SK-N-SH (cell line): ENCODE results near the gene TDRKH. TPM values are rescaled to one million over a fixed set of nuclear protein-coding genes. Genes with fewer than 3 reads are reported as not detected.

Experiments used
- CTCF ChIA-PET: fragments of 300-600, 350-600 bp; formaldehyde crosslinking; extraction: SDS; loops from one replicate; lab custom pipeline; 2021; lab: Yijun Ruan, JAX
- POLR2A ChIA-PET: fragments of 350-600 bp; sonication (Branson Sonifier 250); formaldehyde crosslinking; extraction: SDS; loops from one replicate; lab custom pipeline; 2020; ENCODE audit warnings: antibody characterized with exemption, inconsistent platforms; lab: Yijun Ruan, JAX
- DNase-seq: peaks from one replicate; pipeline ENCODE4 v3.0.0; 2012
- H2AFZ ChIP-seq: fragments of 200-600 bp; sonication (generic); 2 replicates; pipeline ENCODE4 v1.8.1; 2016; ENCODE audit warnings: antibody characterized with exemption, mild to moderate bottlenecking, low read depth
- H3F3A ChIP-seq: fragments of 200-600 bp; sonication (generic); replicated peaks from 2 replicates; pipeline ENCODE3; 2016; ENCODE audit warnings: antibody characterized with exemption, mild to moderate bottlenecking; ENCODE audit not compliant: insufficient read depth
- H3K27ac ChIP-seq, 2 experiments: fragments of 200-500 bp in 1 of 2; fragments of 200-600 bp in 1 of 2; sonication (Bioruptor generic) in 1 of 2; sonication (generic), shearing (Covaris generic) in 1 of 2; 2 replicates each; pipeline versions ENCODE4 v1.5.1 to v1.6.1; 2014 to 2016; ENCODE audit warnings: low read depth in 2 of 2, inconsistent platforms in 1 of 2, low read length in 1 of 2, mild to moderate bottlenecking in 1 of 2, mixed read lengths in 1 of 2
- H3K27me3 ChIP-seq: fragments of 200-600 bp; sonication (generic), shearing (Covaris generic); 2 replicates; pipeline ENCODE4 v1.6.1; 2016; ENCODE audit warnings: mixed run types; ENCODE audit not compliant: insufficient read depth
- H3K36me3 ChIP-seq, 2 experiments: fragments of 200-500 bp in 1 of 2; fragments of 200-600 bp in 1 of 2; sonication (Bioruptor generic) in 1 of 2; sonication (generic) in 1 of 2; replicated peaks in 1 of 2; 2 replicates each; pipeline versions ENCODE3 to v1.5.1; 2014 to 2016; ENCODE audit warnings: low read length in 1 of 2, mild to moderate bottlenecking in 1 of 2; ENCODE audit not compliant: insufficient read depth in 2 of 2, control insufficient read depth in 1 of 2
- H3K4me1 ChIP-seq, 2 experiments: fragments of 200-500 bp in 1 of 2; fragments of 200-600 bp in 1 of 2; sonication (Bioruptor generic) in 1 of 2; sonication (generic), shearing (Covaris generic) in 1 of 2; 2 replicates each; pipeline versions ENCODE4 v1.5.1 to v1.6.1; 2014 to 2016; ENCODE audit warnings: low read depth in 1 of 2, low read length in 1 of 2, mixed run types in 1 of 2; ENCODE audit not compliant: insufficient read depth in 2 of 2, control insufficient read depth in 1 of 2
- H3K4me2 ChIP-seq: fragments of 200-600 bp; sonication (generic), shearing (Covaris generic); 2 replicates; pipeline ENCODE4 v1.6.1; 2017; ENCODE audit warnings: mixed run types
- H3K4me3 ChIP-seq, 2 experiments: fragments of 200-500 bp in 1 of 2; fragments of 200-600 bp in 1 of 2; sonication (Bioruptor generic) in 1 of 2; sonication (generic), shearing (Covaris generic) in 1 of 2; 2 replicates each; pipeline versions ENCODE4 v1.5.1 to v1.8.1; 2014 to 2016; ENCODE audit warnings: low read depth in 2 of 2, inconsistent platforms in 1 of 2, low read length in 1 of 2, mild to moderate bottlenecking in 1 of 2, mixed read lengths in 1 of 2, moderate library complexity in 1 of 2
- H3K79me2 ChIP-seq: fragments of 200-600 bp; sonication (generic); 2 replicates; pipeline ENCODE4 v1.8.1; 2017; ENCODE audit warnings: mild to moderate bottlenecking; ENCODE audit not compliant: insufficient read depth
- H3K9ac ChIP-seq: fragments of 200-600 bp; sonication (generic); 2 replicates; pipeline ENCODE4 v1.6.1; 2017; ENCODE audit warnings: mixed run types
- H3K9me2 ChIP-seq: fragments of 200-600 bp; sonication (generic); 2 replicates; pipeline ENCODE4 v1.6.1; 2017; ENCODE audit warnings: mixed run types
- H3K9me3 ChIP-seq: fragments of 200-600 bp; sonication (generic); 2 replicates; pipeline ENCODE4 v1.6.1; 2017; ENCODE audit warnings: mixed run types, mild to moderate bottlenecking, moderate library complexity
- H4K20me1 ChIP-seq: fragments of 200-600 bp; sonication (generic); 2 replicates; pipeline ENCODE4 v1.6.1; 2017; ENCODE audit warnings: mild to moderate bottlenecking, mixed run types; ENCODE audit not compliant: insufficient read depth
- CHD2 ChIP-seq: fragments of 150-350 bp; IDR thresholded peaks from 2 replicates; pipeline ENCODE4 v1.6.1; 2018; ENCODE audit warnings: low read length; ENCODE audit not compliant: partially characterized antibody
- FOXJ3 ChIP-seq: sonication (generic); formaldehyde crosslinking; IDR thresholded peaks from 2 replicates; pipeline ENCODE4 v1.5.1; 2020; ENCODE audit warnings: mild to moderate bottlenecking, missing genetic modification reagents
- FOXM1 ChIP-seq: IDR thresholded peaks from 2 replicates; pipeline ENCODE4 v1.4.0; 2012; ENCODE audit warnings: low read depth, mild to moderate bottlenecking
- GABPA ChIP-seq: IDR thresholded peaks from 2 replicates; pipeline ENCODE4 v1.4.0; 2012; ENCODE audit warnings: low read depth, mild to moderate bottlenecking
- GATA2 ChIP-seq: sonication (generic); formaldehyde crosslinking; IDR thresholded peaks from 2 replicates; pipeline ENCODE4 v1.5.0; 2020; ENCODE audit warnings: mild to moderate bottlenecking, missing genetic modification reagents
- NRF1 ChIP-seq: IDR thresholded peaks from 2 replicates; pipeline ENCODE4 v1.6.1; 2012; ENCODE audit warnings: low read depth, mild to moderate bottlenecking, low read length
- RXRA ChIP-seq: IDR thresholded peaks from 2 replicates; pipeline ENCODE4 v1.4.0; 2012; ENCODE audit warnings: low read depth, mild to moderate bottlenecking, borderline replicate concordance
- SMC3 ChIP-seq: IDR thresholded peaks from 2 replicates; pipeline ENCODE4 v1.6.1; 2012; ENCODE audit warnings: low read depth, low read length, improper control_type of control experiment
- TAF1 ChIP-seq: IDR thresholded peaks from 2 replicates; pipeline ENCODE4 v1.6.1; 2012; ENCODE audit warnings: low read depth, mild to moderate bottlenecking, low read length, moderate library complexity, borderline replicate concordance
- TCF12 ChIP-seq: IDR thresholded peaks from 2 replicates; pipeline ENCODE4 v1.4.0; 2012
- YY1 ChIP-seq: IDR thresholded peaks from 2 replicates; pipeline ENCODE4 v1.4.0; 2012; ENCODE audit warnings: low read depth, mild to moderate bottlenecking
- WGBS: methylation state at CpG from one replicate; pipeline ENCODE4 v1.1.6; 2017; ENCODE audit warnings: low lambda C conversion rate; 5-methylcytosine and 5-hydroxymethylcytosine counted together
- polyA plus RNA-seq, 3 experiments: library from polyadenylated mRNA; depleted of rRNA; stranded (reverse); fragments of >200 nt; gene quantifications; 2 replicates each; pipeline ENCODE4 v1.2.3, GENCODE V29; 2012
- TF ChIP-seq, protein P1 (sequence below): fragments of 200-600 bp; sonication (generic); IDR thresholded peaks from 2 replicates; pipeline ENCODE4 v1.6.1; 2017; ENCODE audit warnings: antibody characterized with exemption, mild to moderate bottlenecking, moderate library complexity

TDRKH gene
- polyA plus RNA-seq, 1 of the 3 experiments (the other 2 are of a cell fraction) = 1.9 TPM

DNA sequence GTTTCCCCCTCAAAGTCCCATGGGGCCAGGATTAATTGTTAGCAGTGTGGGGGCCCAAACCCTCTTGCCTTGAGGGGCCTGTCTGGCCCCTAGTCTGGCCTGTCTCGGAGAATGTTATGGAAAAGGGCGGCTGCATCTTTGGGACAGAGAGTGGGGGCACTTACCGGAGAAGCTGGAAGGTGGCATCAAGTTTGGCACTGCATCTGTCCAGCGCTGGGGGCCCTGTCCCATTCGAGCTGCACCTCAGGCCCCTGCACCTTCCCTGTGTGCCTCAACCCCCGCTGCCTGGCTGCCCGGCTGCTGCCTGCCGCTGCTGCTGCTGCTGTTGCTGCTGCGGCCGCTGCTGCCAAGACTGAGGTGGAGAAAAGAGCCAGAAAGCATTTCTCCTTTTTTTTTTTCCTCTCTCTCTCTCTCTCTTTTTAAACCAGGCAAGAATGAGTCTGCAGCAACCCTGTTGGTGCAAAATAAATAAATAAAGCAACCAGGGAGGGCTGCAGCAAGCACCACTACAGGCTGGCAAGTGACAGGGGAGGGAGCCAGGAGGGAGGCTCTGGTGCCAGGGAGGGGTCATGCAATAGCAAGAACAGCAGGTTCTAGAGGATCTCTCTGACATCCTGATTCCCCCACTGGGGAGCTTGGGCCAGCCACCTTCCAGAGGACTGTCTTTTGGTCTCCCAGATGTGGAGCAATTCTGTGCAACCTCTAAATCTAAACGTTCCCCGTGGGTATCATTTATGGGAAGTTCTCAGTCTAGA lies 14.9 kb upstream of the TDRKH start, which contains the start of gene LINGO4:
LINGO4 (minus strand) TSS at position 354 of the 755 bp plus-strand sequence. CDS start 2,715 bp downstream, outside the sequence.
- Histone ChIP-seq H3K4me2 (no peak within 1 kb of the TSS), H4K20me1 (no peaks in the 10 kb centered on the region), H3K9ac (no peak within 1 kb of the TSS), H3K4me3 (no peak within 1 kb of the TSS), H3K79me2 (no peaks in the 10 kb centered on the region), H2AFZ (no peak within 1 kb of the TSS), H3K27me3 (peaks cover 40% of the 10 kb centered on the region), H3K9me3 (no peaks in the 10 kb centered on the region), H3K9me2 (no peaks in the 10 kb centered on the region), H3K27ac (peak within 1 kb of the TSS in 1 of 2 experiments; percentile 95; a peak in 2 of 4 replicates), H3K36me3 (no peaks in the 10 kb centered on the region), H3F3A (no peaks in the 10 kb centered on the region), H3K4me1 (peaks cover 0 to 66% of the 10 kb centered on the region in 2 experiments; a peak in 2 of 4 replicates)
- DNase-seq = peak; percentile 42
- CTCF ChIA-PET = no interaction called here
- POLR2A ChIA-PET = no interaction called here
- WGBS = 57% methylated on average over 12 of the region's 12 CpGs
- no peak for TF ChIP-seq RXRA
- no peak for TF ChIP-seq CHD2
- TF ChIP-seq NRF1 = no peak
- TF ChIP-seq GATA2 (CRISPR knock-in tag) = no peak
- TF ChIP-seq YY1 = no peak

DNA sequence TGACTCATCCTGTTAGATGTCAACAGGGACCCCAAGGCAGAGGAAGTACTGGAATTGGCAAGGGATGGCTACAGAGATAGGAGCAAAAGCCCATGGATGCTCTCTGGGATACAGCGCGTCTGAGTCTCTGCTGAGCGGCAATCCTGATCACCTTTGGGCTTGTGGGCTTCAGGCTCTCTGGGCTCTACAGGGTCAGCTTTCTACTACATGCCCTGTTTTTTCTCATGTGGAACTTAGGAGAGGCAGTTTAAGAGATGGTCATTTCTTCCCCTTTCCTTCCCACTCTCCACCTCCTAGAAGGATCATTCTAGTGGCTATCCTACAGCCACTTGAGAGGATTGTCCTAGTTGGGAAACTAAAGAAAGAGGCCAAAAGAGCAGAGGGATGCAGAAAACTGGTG lies 13.6 kb upstream of the TDRKH start:
- TF ChIP-seq GATA2 (CRISPR knock-in tag) = no peak
- TF ChIP-seq FOXM1 = no peak
- TF ChIP-seq TAF1 = no peak
- TF ChIP-seq GABPA = no peak
- TF ChIP-seq FOXJ3 (CRISPR knock-in tag) = no peak
- TF ChIP-seq, protein P1, sequence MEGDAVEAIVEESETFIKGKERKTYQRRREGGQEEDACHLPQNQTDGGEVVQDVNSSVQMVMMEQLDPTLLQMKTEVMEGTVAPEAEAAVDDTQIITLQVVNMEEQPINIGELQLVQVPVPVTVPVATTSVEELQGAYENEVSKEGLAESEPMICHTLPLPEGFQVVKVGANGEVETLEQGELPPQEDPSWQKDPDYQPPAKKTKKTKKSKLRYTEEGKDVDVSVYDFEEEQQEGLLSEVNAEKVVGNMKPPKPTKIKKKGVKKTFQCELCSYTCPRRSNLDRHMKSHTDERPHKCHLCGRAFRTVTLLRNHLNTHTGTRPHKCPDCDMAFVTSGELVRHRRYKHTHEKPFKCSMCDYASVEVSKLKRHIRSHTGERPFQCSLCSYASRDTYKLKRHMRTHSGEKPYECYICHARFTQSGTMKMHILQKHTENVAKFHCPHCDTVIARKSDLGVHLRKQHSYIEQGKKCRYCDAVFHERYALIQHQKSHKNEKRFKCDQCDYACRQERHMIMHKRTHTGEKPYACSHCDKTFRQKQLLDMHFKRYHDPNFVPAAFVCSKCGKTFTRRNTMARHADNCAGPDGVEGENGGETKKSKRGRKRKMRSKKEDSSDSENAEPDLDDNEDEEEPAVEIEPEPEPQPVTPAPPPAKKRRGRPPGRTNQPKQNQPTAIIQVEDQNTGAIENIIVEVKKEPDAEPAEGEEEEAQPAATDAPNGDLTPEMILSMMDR = no peak
- TF ChIP-seq TCF12 = no peak
- no peak for TF ChIP-seq SMC3
- no peaks in the 10 kb centered on the region for H3K36me3 ChIP-seq
- no peaks in the 10 kb centered on the region for H3F3A ChIP-seq
- no peaks in the 10 kb centered on the region for H3K9me3 ChIP-seq
- H3K9ac ChIP-seq = no peak overlapping the region
- no peaks in the 10 kb centered on the region for H3K9me2 ChIP-seq
- 90% methylated on average over 3 of the region's 3 CpGs for WGBS
- no peak overlapping the region for H3K4me3 ChIP-seq
- H3K4me1 ChIP-seq = peaks cover 0 to 66% of the 10 kb centered on the region in 2 experiments; a peak in 2 of 4 replicates
- no peak overlapping the region for H2AFZ ChIP-seq
- no peak overlapping the region for H3K4me2 ChIP-seq
- no peaks in the 10 kb centered on the region for H4K20me1 ChIP-seq
- ChIA-PET POLR2A (interaction anchor here (1.4 kb wide), 1 partner anchor 40 kb away, joined by 4 read pairs; the partner anchor contains the start of gene MRPL9), CTCF (interaction anchor here (2.5 kb wide), 1 partner anchor 15 kb away, joined by 9 read pairs; no protein-coding TSS in a partner anchor)
- H3K79me2 ChIP-seq = no peaks in the 10 kb centered on the region
- peak overlapping the region in 1 of 2 experiments; percentile 95; a peak in 2 of 4 replicates for H3K27ac ChIP-seq
- DNase-seq = no peak
- H3K27me3 ChIP-seq = peaks cover 45% of the 10 kb centered on the region
